ENCODE results near the gene DOK1. TPM values are rescaled to one million over a fixed set of nuclear protein-coding genes. Genes with fewer than 3 reads are reported as not detected.

DOK1 gene
- total and polyA plus RNA-seq, 3 experiments from 2014 or later = 24.0 to 25.2 (median 24.4) TPM

DNA sequence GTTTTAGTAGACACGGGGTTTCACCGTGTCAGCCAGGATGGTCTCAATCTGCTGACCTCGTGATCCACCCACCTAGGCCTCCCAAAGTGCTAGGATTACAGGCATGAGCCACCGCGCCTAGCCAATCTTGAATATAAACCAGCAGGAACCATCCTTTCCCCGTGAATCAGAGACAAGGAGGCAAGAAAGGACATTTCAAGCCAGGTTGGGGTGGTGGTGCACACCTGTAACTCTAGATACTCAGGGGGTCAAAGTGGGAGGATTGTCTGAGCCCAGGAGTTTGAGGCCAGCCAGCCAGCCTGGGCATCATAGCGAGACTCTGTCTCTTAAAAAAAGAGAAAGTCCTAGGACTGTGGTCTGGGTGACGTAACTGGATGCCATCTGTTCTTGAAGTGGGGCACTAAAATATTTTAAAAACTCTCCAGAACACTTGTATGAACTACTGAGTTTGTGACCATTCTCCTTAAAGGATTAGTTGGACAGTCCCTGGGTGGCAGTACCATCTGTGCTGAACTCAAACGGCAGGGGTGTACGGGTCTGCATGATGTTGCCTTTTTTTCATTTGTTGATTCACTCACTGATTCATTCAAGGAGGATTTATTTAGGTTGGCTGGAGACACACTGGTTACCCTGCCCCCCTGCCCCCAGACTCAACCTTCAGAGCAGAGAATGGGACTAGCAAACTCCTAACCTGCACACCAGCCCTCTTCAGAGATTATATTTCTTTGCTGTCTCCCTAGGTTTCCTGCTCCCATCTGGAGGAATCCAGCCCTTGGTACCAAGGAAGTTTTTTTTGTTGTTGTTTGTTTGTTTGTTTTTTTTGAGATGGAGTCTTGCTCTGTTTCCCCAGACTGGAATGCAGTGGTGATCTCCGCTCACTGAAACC, 43.2 kb upstream of the DOK1 start:
- H3K27ac Mint-ChIP-seq = peak overlapping the region in 1 of 8 donors; percentile 31
- H3K9me3 Mint-ChIP-seq = peaks cover 0 to 4% (median 0%) of the 10 kb centered on the region in 5 donors
- H3K4me3 Mint-ChIP-seq = peak overlapping the region in 2 of 7 donors; percentile 56 to 72
- POLR2A ChIA-PET = interaction anchor here (0.7 kb wide), 1 partner anchor 35 kb away, joined by 7 read pairs; no protein-coding TSS in a partner anchor
- H3K27ac ChIP-seq (ENCODE audit: low read depth, low read length) = no peak overlapping the region
- H3K4me1 ChIP-seq (ENCODE audit: insufficient read depth, low read length) = peaks cover 42% of the 10 kb centered on the region
- H3K36me3 Mint-ChIP-seq = peaks cover 7 to 14% (median 7%) of the 10 kb centered on the region in 3 donors
- peaks cover 34% of the 10 kb centered on the region for H3K27me3 ChIP-seq (ENCODE audit: insufficient read depth, low read length, poor library complexity, severe bottlenecking)
- H3K4me1 Mint-ChIP-seq = peaks cover 30 to 50% (median 33%) of the 10 kb centered on the region in 3 donors
- H3K9me3 ChIP-seq (ENCODE audit: low read length) = no peaks in the 10 kb centered on the region
- CTCF ChIA-PET = interaction anchor here (1.0 to 1.6 kb wide), 2 partner anchors 11 to 20 kb away, joined by 3 to 5 read pairs; no protein-coding TSS in a partner anchor
- no peak overlapping the region for H3K4me3 ChIP-seq (ENCODE audit: low read length)
- peaks cover 37 to 47% of the 10 kb centered on the region in 2 donors for H3K27me3 Mint-ChIP-seq
- DNase-seq = no peak
- H3K36me3 ChIP-seq (ENCODE audit: insufficient read depth, low read length) = no peaks in the 10 kb centered on the region

DNA sequence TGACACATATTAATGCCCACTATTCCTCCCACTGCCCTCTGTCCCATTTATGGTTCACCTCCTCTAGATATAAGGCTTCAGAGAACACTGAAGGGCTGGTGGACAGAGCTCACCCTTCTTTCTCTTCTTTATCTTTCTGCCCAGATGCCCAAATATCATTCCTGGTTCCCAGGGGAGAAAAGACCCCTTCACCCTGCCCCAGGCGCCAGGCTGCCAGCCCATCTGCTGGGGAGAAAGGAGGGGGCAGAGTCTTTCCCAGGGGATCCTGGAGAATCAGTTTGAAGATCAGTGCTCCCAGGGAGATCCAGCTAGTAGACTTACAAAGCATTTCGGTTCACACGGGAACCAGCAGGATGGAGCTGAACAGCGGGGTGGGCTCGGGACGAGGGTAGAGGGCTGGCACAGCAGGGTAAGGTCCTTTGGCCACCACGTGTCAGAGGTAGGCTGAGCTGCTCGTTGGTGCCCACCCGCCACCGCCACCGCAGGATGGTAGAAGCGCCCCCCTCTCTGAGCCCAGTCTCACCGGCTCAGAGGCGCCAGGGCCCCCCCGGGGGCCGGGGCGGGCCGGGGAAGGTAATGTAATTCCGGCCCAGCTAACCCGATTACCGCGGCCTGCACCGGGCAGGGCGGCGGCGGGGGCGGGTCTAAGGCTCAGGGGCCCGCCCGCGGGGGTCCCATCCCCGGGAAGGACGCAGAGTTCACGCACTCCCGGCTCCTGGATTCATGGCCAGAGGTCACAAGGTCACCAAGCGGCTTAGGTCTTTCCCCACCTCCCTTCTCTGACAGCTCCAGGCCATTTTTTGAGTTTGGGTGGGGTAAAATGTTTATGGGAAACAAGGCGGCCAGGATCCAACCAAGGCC, 41.5 kb upstream of the DOK1 start:
- H3K36me3 ChIP-seq (ENCODE audit: insufficient read depth, low read length) = no peaks in the 10 kb centered on the region
- ChIA-PET POLR2A (interaction anchor here (0.6 to 1.5 kb wide), 2 partner anchors 9 to 16 kb away, joined by 3 to 7 read pairs; partner anchors contain the start of gene AUP1), CTCF (no interaction called here)
- H3K4me3 ChIP-seq (ENCODE audit: low read length) = no peak overlapping the region
- peaks cover 46 to 59% of the 10 kb centered on the region in 2 donors for H3K27me3 Mint-ChIP-seq
- DNase-seq = no peak
- H3K27me3 ChIP-seq (ENCODE audit: insufficient read depth, low read length, poor library complexity, severe bottlenecking) = peaks cover 49% of the 10 kb centered on the region
- peaks cover 38% of the 10 kb centered on the region for H3K4me1 ChIP-seq (ENCODE audit: insufficient read depth, low read length)
- H3K27ac ChIP-seq (ENCODE audit: low read depth, low read length) = no peak overlapping the region
- peak overlapping the region in 5 of 7 donors; percentile 41 to 80 (median 47) for H3K4me3 Mint-ChIP-seq
- H3K4me1 Mint-ChIP-seq = peaks cover 24 to 42% (median 25%) of the 10 kb centered on the region in 3 donors
- H3K27ac Mint-ChIP-seq = peak overlapping the region in 1 of 8 donors; percentile 29
- peaks cover 0 to 2% (median 0%) of the 10 kb centered on the region in 3 donors for H3K36me3 Mint-ChIP-seq
- no peaks in the 10 kb centered on the region for H3K9me3 ChIP-seq (ENCODE audit: low read length)
- no peaks in the 10 kb centered on the region for H3K9me3 Mint-ChIP-seq

DNA sequence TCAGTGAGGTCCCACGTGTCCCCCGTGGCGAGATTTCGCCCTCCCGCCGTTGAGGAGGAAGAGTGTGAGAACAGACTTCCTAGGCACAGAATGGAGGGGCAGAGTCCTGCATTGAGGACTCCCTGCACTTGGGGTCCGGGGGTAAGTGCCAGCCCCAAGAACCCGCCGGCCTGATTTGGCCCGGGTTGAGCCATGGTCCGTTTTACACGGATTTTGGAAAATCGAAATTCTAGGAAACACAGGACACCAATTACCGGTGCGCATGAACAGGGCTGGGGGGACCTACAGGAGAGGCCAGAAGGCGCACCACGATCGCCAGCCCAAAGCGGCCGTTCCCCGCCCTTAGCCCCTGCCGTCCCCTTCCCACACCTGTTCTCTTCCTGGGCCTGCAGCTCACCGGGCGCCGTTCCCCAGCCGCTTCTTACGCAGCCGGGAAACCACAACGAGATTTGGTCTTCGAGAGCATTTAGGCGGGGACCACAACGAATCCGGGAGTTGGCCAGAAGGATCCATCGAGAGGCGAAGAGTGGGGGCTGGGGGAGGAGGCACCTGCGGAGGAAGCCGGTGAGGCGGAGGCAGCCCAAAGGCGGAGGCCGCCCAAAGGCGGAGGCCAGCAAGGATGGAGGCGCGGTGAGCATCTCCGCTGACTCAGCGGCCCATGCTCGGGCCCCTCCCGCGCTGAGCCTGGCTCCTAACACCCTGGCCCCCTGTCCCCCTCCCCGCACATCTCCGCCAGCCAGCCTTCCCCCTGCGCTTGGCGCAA, 40.7 kb upstream of the DOK1 start:
- POLR2A ChIA-PET = interaction anchor here (1.5 kb wide), 1 partner anchor 10 kb away, joined by 7 read pairs; no protein-coding TSS in a partner anchor
- peak in 2 of 5 donors; percentile 7 to 25 for DNase-seq
- peak overlapping the region in 1 of 8 donors; percentile 29 for H3K27ac Mint-ChIP-seq
- peak overlapping the region; percentile 41 to 82 (median 48) for H3K4me3 Mint-ChIP-seq
- peaks cover 17 to 34% (median 18%) of the 10 kb centered on the region in 3 donors for H3K4me1 Mint-ChIP-seq
- Histone ChIP-seq H3K4me3 (ENCODE audit: low read length) (no peak overlapping the region), H3K36me3 (ENCODE audit: insufficient read depth, low read length) (no peaks in the 10 kb centered on the region), H3K9me3 (ENCODE audit: low read length) (no peaks in the 10 kb centered on the region), H3K27me3 (ENCODE audit: insufficient read depth, low read length, poor library complexity, severe bottlenecking) (peaks cover 58% of the 10 kb centered on the region), H3K27ac (ENCODE audit: low read depth, low read length) (no peak overlapping the region), H3K4me1 (ENCODE audit: insufficient read depth, low read length) (peaks cover 33% of the 10 kb centered on the region)
- CTCF ChIA-PET = interaction anchor here (1.6 kb wide), 1 partner anchor 13 kb away, joined by 3 read pairs; no protein-coding TSS in a partner anchor
- H3K36me3 Mint-ChIP-seq = no peaks in the 10 kb centered on the region
- no peaks in the 10 kb centered on the region for H3K9me3 Mint-ChIP-seq
- H3K27me3 Mint-ChIP-seq = peaks cover 51 to 67% of the 10 kb centered on the region in 2 donors

DNA sequence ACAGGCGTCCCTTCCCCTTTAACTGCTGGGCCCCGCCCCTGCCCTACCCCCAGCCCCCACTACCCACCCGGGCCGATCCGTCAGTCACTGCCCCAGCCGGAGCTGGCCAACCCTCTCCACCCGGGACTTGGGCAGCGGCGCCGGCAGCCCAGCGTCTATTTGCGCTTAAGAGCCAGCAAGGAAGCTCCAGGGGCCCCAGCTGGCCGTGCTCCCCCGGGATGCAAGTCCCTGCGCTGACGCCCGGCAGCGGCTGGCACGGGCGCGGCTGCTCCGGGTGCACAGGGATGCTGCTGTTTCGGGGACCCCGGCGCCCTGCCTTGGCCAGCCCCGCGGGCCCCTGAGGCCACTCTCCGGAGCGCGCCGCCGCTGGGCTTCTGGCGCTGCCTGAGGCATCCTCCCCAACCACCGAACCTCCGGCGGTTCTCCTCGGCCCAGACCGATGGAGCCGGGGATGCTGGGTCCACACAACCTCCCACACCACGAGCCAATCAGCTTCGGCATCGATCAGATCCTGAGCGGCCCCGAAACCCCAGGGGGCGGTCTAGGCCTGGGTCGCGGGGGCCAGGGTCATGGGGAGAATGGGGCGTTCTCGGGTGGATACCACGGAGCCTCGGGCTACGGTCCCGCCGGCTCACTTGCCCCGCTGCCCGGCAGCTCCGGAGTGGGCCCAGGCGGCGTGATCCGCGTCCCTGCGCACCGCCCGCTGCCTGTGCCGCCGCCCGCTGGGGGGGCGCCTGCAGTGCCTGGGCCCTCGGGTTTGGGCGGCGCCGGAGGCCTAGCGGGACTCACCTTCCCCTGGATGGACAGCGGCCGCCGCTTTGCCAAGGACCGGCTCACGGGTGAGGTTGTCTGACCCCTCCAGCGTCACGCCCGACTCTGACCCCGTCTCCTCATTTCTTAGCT, 39.9 kb upstream of the DOK1 start, which contains the start of gene TLX2:
Gene TLX2, plus strand, starts transcription at position 83 of the 903 bp plus-strand sequence. Its CDS starts 357 bp downstream, at position 440.
- Mint-ChIP-seq H3K27ac (peak within 1 kb of the TSS in 1 of 8 donors; percentile 29), H3K36me3 (no peaks in the 10 kb centered on the region), H3K9me3 (no peaks in the 10 kb centered on the region), H3K4me3 (peak within 1 kb of the TSS; percentile 48 to 85 (median 68)), H3K4me1 (peaks cover 15 to 32% (median 18%) of the 10 kb centered on the region in 3 donors), H3K27me3 (peaks cover 60 to 74% of the 10 kb centered on the region in 2 donors)
- Histone ChIP-seq H3K27me3 (ENCODE audit: insufficient read depth, low read length, poor library complexity, severe bottlenecking) (peaks cover 66% of the 10 kb centered on the region), H3K4me1 (ENCODE audit: insufficient read depth, low read length) (peaks cover 33% of the 10 kb centered on the region), H3K9me3 (ENCODE audit: low read length) (no peaks in the 10 kb centered on the region), H3K36me3 (ENCODE audit: insufficient read depth, low read length) (no peaks in the 10 kb centered on the region), H3K27ac (ENCODE audit: low read depth, low read length) (no peak within 1 kb of the TSS), H3K4me3 (ENCODE audit: low read length) (no peak within 1 kb of the TSS)
- POLR2A ChIA-PET = no interaction called here
- peak in 1 of 5 donors; percentile 18 for DNase-seq
- CTCF ChIA-PET = interaction anchor here (1.6 kb wide), 1 partner anchor 14 kb away, joined by 3 read pairs; no protein-coding TSS in a partner anchor

DNA sequence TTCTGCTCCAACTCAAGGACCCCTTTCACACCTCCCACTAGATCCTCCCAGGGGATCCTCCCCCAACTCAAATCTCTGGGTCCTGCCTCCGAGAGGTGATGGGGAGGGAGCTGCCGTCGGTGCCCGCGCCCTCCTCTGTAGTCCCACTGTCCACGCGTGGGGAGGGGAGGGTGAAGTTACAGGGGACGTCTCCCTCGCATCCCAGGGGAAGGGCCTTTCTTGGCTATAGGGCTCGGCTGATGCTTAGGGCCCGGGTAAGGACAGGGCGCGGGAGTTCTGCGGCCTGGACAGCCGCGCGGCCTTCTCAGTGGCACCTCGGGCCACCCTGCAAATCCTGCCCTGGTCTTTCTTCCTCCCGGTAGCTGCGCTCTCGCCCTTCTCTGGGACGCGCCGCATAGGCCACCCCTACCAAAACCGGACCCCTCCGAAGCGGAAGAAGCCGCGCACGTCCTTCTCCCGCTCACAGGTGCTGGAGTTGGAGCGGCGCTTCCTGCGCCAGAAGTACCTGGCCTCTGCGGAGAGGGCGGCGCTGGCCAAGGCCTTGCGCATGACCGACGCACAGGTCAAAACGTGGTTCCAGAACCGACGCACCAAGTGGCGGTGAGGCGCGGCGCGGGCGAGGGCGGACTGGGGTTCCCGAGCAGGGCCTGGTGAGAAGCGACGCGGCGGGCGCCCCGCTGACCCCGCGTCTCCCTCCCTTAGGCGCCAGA, 39.1 kb upstream of the DOK1 start:
- Histone ChIP-seq H3K4me1 (ENCODE audit: insufficient read depth, low read length) (peaks cover 33% of the 10 kb centered on the region), H3K4me3 (ENCODE audit: low read length) (no peak overlapping the region), H3K36me3 (ENCODE audit: insufficient read depth, low read length) (no peaks in the 10 kb centered on the region), H3K27me3 (ENCODE audit: insufficient read depth, low read length, poor library complexity, severe bottlenecking) (peaks cover 73% of the 10 kb centered on the region), H3K9me3 (ENCODE audit: low read length) (no peaks in the 10 kb centered on the region), H3K27ac (ENCODE audit: low read depth, low read length) (no peak overlapping the region)
- no peaks in the 10 kb centered on the region for H3K36me3 Mint-ChIP-seq
- peak in 1 of 5 donors; percentile 15 for DNase-seq
- H3K4me3 Mint-ChIP-seq = peak overlapping the region in 6 of 7 donors; percentile 60 to 85 (median 70)
- CTCF ChIA-PET = interaction anchor here (1.6 kb wide), 1 partner anchor 15 kb away, joined by 3 read pairs; no protein-coding TSS in a partner anchor
- POLR2A ChIA-PET = interaction anchor here (1.0 kb wide), 1 partner anchor 9 kb away, joined by 3 read pairs; no protein-coding TSS in a partner anchor
- no peaks in the 10 kb centered on the region for H3K9me3 Mint-ChIP-seq
- H3K27ac Mint-ChIP-seq = peak overlapping the region in 1 of 8 donors; percentile 47
- H3K27me3 Mint-ChIP-seq = peaks cover 66 to 77% of the 10 kb centered on the region in 2 donors
- H3K4me1 Mint-ChIP-seq = peaks cover 15 to 32% (median 18%) of the 10 kb centered on the region in 3 donors

DNA sequence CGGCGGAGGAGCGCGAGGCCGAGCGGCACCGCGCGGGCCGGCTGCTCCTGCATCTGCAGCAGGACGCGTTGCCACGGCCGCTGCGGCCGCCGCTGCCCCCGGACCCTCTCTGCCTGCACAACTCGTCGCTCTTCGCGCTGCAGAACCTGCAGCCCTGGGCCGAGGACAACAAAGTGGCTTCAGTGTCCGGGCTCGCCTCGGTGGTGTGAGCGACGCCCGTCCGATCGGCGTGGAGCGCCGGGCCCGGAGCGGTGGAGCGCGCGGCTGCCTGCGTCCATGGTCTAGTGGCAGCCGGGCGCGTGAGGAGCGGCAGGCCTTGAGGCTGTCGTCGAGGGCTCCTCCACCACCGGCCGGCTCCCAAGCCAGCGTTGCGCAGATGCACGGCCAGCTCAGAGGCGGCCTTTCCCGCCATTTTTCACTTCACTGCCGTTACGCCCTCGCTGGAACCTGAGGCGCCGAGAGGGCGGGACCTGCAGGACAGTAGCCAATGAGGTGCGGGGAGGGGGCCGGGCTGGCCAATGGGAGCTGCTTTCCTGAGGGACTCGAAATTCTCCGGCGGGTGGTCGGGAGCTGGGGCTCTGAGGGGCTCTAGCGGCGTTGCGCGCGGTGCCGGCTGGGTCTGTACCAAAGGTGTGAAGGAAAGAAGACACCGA, 38.4 kb upstream of the DOK1 start:
- Mint-ChIP-seq H3K4me1 (peaks cover 15 to 32% (median 18%) of the 10 kb centered on the region in 3 donors), H3K27me3 (peaks cover 61 to 79% of the 10 kb centered on the region in 2 donors), H3K9me3 (no peaks in the 10 kb centered on the region), H3K27ac (peak overlapping the region in 1 of 8 donors; percentile 61), H3K4me3 (peak overlapping the region in 6 of 7 donors; percentile 66 to 86 (median 74)), H3K36me3 (no peaks in the 10 kb centered on the region)
- ChIA-PET CTCF (interaction anchor here (2.0 kb wide), 1 partner anchor 33 kb away, joined by 6 read pairs; the partner anchor contains the start of genes CCDC142 and TTC31), POLR2A (interaction anchor here (1.0 kb wide), 2 partner anchors 9 to 10 kb away, joined by 3 read pairs; partner anchors contain the start of gene PCGF1)
- Histone ChIP-seq H3K9me3 (ENCODE audit: low read length) (no peaks in the 10 kb centered on the region), H3K27ac (ENCODE audit: low read depth, low read length) (no peak overlapping the region), H3K4me1 (ENCODE audit: insufficient read depth, low read length) (peaks cover 33% of the 10 kb centered on the region), H3K27me3 (ENCODE audit: insufficient read depth, low read length, poor library complexity, severe bottlenecking) (peaks cover 76% of the 10 kb centered on the region), H3K4me3 (ENCODE audit: low read length) (no peak overlapping the region), H3K36me3 (ENCODE audit: insufficient read depth, low read length) (no peaks in the 10 kb centered on the region)
- peak; percentile 28 to 78 (median 62) for DNase-seq
